Gastroesophageal sphincter (tissue), 4 donors: ENCODE results near the gene FAM163B. TPM values are rescaled to one million over a fixed set of nuclear protein-coding genes. Genes with fewer than 3 reads are reported as not detected.

Source experiments
- ATAC-seq: fragments of 150-250 bp; one replicate; pipeline ENCODE4 v1.9.1; 2016; ENCODE audit warnings: mild to moderate bottlenecking, moderate library complexity
- H3K27ac ChIP-seq, 4 donors: fragments of 200-600 bp; sonication (generic) in 3 of 4; 1 replicate in 3 of 4; 2 replicates in 1 of 4; pipeline ENCODE4 v1.5.1; 2016 to 2019
- H3K27me3 ChIP-seq: fragments of 200-600 bp; sonication (generic); one replicate; pipeline ENCODE4 v1.5.1; 2019
- H3K36me3 ChIP-seq, 2 donors: fragments of 200-600 bp; sonication (generic); one replicate each; pipeline ENCODE4 v1.5.1; 2019; ENCODE audit warnings: control low read depth in 1 of 2
- H3K4me1 ChIP-seq, 3 donors: fragments of 200-600 bp; sonication (generic); 1 replicate in 2 of 3; 2 replicates in 1 of 3; pipeline ENCODE4 v1.5.1; 2016 to 2019; ENCODE audit warnings: control low read depth in 2 of 3
- H3K4me3 ChIP-seq, 2 donors: fragments of 200-600 bp; sonication (generic); one replicate each; pipeline ENCODE4 v1.5.1; 2019; ENCODE audit warnings: mild to moderate bottlenecking in 1 of 2, moderate library complexity in 1 of 2
- H3K9me3 ChIP-seq, 3 donors: fragments of 200-600 bp; sonication (generic); one replicate each; pipeline ENCODE4 v1.5.1; 2017 to 2019; ENCODE audit warnings: control low read depth in 2 of 3
- CTCF ChIP-seq, 4 experiments: fragments of 200-600 bp in 2 of 4; fragments of 450-650 bp in 2 of 4; sonication (generic) in 1 of 4; IDR thresholded peaks; one replicate each; pipeline ENCODE4 v1.5.1; 2017 to 2019; ENCODE audit warnings: antibody characterized with exemption in 4 of 4, mild to moderate bottlenecking in 2 of 4, moderate library complexity in 2 of 4
- EP300 ChIP-seq: sonication (generic); formaldehyde crosslinking; IDR thresholded peaks from one replicate; pipeline ENCODE4 v1.6.1; 2017; ENCODE audit warnings: antibody characterized with exemption, mild to moderate bottlenecking
- POLR2A ChIP-seq, 2 donors: fragments of 450-650 bp; IDR thresholded peaks; one replicate each; pipeline ENCODE4 v1.6.1; 2017; ENCODE audit warnings: antibody characterized with exemption in 2 of 2, mild to moderate bottlenecking in 2 of 2, moderate library complexity in 1 of 2
- POLR2AphosphoS5 ChIP-seq: sonication (generic); formaldehyde crosslinking; IDR thresholded peaks from one replicate; pipeline ENCODE4 v1.6.1; 2017; ENCODE audit warnings: antibody characterized with exemption
- WGBS, 2 donors: methylation state at CpG; one replicate each; pipeline ENCODE4 v1.1.5; 2018; ENCODE audit warnings: low coverage in 1 of 2; 5-methylcytosine and 5-hydroxymethylcytosine counted together
- total RNA-seq, 4 donors: library from RNA; depleted of rRNA; stranded (reverse); fragments of >200 nt; gene quantifications; one replicate each; pipeline ENCODE4 v1.1.0, GENCODE V29; 2016

FAM163B gene
- total RNA-seq, 4 donors from 2014 or later = not detected

DNA sequence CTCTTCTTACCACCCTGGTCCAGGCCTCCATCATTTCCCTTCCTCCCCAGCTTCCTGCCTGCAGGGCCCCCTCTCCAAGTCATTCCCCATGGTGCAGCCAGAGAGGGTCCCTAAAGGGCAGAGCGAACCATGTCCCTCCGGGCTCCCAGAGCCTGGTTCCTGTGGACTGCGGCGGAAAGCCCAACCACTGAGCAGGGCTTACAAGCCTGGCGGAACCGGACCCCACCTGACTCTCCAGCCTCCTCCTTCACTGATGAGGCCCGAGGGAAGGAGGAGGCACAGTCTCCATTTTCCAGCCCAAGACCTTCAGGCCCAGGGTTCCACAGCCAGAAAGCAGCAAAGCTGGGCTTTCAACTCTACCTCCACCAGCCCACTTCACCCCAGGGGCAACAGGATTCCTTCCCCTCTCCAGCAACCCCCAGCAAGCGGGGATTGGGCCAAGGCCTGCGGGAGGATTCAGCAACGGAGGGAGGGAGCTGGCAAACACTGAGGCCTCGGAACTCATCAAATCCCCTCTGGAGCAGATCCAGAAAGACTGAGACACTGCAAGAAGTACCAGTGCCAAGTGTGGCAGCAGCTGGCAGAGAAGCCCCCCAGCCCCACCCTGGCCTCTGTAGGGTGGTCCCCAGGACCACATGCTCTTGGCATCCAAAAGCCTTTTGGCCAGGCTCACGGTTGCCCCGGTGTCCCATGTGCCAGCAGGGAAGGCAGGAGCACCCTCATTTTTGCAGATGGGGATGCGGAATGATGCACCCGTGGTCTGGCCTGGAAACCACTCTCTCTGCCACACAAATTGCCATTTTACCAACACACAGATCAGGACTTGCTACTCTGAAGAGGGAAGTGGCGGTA lies 3.1 kb downstream of the FAM163B start:
- TF ChIP-seq POLR2AphosphoS5 (no peak), POLR2A (IDR thresholded peaks at IDR 0.05) (no peak), CTCF (IDR thresholded peaks at IDR 0.05) (no peak), EP300 (no peak)
- Histone ChIP-seq H3K4me1 (peaks cover 0 to 9% (median 0%) of the 10 kb centered on the region in 3 donors), H3K27ac (no peak overlapping the region), H3K4me3 (no peak overlapping the region), H3K9me3 (no peaks in the 10 kb centered on the region), H3K36me3 (no peaks in the 10 kb centered on the region), H3K27me3 (peaks cover 99% of the 10 kb centered on the region)
- no peak for ATAC-seq
- WGBS, 2 donors = 96 to 100% methylated on average over 1 to 4 of the region's 16 CpGs

GRCh38 chr9:133605446-133605845 lies 3.7 kb downstream of the FAM163B start:
- no CpG with 5 or more reads among the region's 17 CpGs for WGBS, 2 donors
- no peak overlapping the region for H3K27ac ChIP-seq
- no peak for ATAC-seq
- H3K9me3 ChIP-seq = no peaks in the 10 kb centered on the region
- no peak for TF ChIP-seq CTCF (IDR thresholded peaks at IDR 0.05)
- TF ChIP-seq POLR2A (IDR thresholded peaks at IDR 0.05) = no peak
- TF ChIP-seq EP300 = no peak
- TF ChIP-seq POLR2AphosphoS5 = no peak
- no peaks in the 10 kb centered on the region for H3K36me3 ChIP-seq
- peaks cover 0 to 9% (median 0%) of the 10 kb centered on the region in 3 donors for H3K4me1 ChIP-seq
- peaks cover 98% of the 10 kb centered on the region for H3K27me3 ChIP-seq
- H3K4me3 ChIP-seq = no peak overlapping the region

DNA sequence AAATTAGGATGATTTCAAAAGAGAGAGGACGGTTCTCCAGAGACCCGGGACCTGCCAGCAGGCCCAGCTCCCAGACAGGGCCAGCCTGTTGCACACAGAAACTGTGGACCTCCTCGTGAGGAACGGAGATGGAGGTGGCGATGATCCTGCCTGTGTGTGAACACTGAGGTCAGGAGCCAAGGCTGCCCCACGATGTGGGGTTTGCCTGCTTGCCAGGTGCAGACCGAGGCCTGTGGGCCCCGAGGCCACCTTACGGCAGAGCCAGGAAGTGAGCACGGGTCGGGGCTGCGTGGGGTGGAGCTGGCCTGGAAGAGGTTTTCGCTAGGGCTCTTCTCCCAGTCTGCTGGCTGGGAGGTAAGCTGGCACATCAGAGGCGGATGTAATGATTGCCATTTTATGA lies 4.3 kb downstream of the FAM163B start:
- Histone ChIP-seq H3K9me3 (no peaks in the 10 kb centered on the region), H3K36me3 (no peaks in the 10 kb centered on the region), H3K4me3 (no peak overlapping the region), H3K27ac (no peak overlapping the region), H3K4me1 (peaks cover 0 to 9% (median 0%) of the 10 kb centered on the region in 3 donors), H3K27me3 (peaks cover 92% of the 10 kb centered on the region)
- ATAC-seq = no peak
- no peak for TF ChIP-seq EP300
- TF ChIP-seq CTCF (IDR thresholded peaks at IDR 0.05) = no peak
- no peak for TF ChIP-seq POLR2AphosphoS5
- TF ChIP-seq POLR2A (IDR thresholded peaks at IDR 0.05) = no peak
- WGBS, 2 donors = 17% methylated on average over 1 of the region's 14 CpGs; no CpG with 5 or more reads in 1 of the 2 donors

DNA sequence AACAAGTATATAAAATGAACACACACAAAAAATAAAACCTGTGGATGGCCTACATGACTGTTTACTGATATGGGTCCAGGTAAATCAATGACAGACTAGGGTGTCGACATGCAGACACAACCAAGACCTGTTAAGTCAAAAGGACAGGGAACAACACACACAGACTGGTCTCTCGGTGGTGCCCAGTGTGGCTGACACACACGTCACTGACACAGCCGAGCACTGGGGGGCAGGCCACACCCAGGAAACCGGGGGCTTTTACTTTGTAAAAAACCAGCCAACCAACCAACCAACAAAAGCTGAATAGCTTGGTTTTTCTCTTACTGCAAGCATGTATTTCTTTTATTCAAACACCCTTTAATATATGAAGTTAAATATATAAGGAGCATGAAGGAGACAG lies 5.0 kb downstream of the FAM163B start:
- TF ChIP-seq POLR2A (IDR thresholded peaks at IDR 0.05) (no peak), CTCF (IDR thresholded peaks at IDR 0.05) (no peak), POLR2AphosphoS5 (no peak), EP300 (no peak)
- WGBS, 2 donors = 40% methylated on average over 3 to 5 of the region's 5 CpGs
- Histone ChIP-seq H3K4me1 (peaks cover 0 to 6% (median 0%) of the 10 kb centered on the region in 3 donors), H3K27ac (no peak overlapping the region), H3K36me3 (no peaks in the 10 kb centered on the region), H3K4me3 (no peak overlapping the region), H3K9me3 (peaks cover 0 to under 1% (median 0%) of the 10 kb centered on the region in 3 donors), H3K27me3 (peaks cover 85% of the 10 kb centered on the region)
- no peak for ATAC-seq
